ENCODE data around the gene MOB3A.
"Not testable (repeated sequence)": the region's sequence is repeated elsewhere in the genome, so short reads cannot be mapped to it uniquely, and the experiment has no call there.

The MOB3A gene

DNA sequence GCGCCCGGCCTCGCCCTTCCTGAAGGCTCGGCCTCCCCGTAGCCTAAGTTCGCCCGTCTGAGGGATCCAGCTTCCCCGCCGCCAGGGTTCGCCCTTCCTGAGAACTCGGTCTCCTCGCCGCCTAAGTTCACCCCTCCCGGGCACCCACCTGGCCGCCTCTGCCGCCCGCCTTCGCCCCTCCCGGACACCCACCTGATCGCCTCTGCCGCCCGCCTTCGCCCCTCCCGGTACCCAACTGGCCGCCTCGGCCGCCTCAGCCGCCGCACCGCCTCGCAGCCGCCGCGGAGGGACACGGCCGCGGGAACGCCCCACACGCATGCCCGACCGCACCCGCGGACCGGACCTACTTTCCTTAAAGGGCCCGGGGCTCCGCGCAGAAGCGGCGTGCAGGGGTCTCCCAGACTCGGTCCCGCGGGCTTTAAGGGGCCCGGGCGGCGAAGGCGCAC, at the start of gene MOB3A:
Gene MOB3A, minus strand, starts transcription at position 293 of the 446 bp plus-strand sequence. CDS start 17,766 bp downstream, outside the sequence.
- peak; percentile 82 to 89 for DNase-seq

DNA sequence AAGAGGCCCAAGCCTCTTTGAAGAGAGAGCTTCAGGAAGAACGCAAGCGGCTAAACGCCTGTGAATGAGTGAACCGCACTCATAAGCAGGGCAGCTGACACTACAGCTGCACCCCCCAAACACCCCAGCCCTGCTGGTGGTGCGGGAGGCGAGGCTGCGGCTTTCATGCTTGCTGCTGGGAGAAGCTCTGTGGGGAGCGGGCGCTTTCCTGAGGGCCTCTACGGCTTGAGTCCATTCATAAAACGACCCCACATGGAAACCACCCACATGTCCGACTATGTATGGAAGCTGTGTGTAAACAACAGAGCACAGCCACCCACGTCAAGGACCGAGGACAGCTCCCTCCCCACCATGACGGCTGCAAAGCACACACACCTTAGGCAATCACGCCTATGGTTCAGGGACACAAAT, 49.7 kb upstream of the MOB3A start:
- no peak for DNase-seq

DNA sequence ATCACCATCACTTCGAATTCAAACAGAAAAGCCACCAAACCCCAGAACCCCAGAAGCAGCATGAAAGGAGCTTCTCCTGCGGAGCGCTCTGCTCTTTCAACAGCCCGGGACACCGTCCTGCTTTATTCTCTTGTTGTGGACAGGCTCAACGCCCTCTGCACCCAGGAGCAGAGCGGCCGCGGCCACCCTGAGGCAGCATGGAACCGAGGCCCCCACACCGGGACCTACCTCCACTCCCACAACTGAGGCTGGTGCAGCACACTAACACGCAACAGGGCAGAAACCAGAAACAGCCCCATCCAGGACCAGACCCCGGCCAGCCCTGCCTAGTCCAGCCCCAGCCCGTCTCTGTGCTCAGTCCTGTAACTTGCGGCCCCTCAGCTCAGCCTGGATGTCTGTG, 48.1 kb upstream of the MOB3A start:
- no peak for DNase-seq

DNA sequence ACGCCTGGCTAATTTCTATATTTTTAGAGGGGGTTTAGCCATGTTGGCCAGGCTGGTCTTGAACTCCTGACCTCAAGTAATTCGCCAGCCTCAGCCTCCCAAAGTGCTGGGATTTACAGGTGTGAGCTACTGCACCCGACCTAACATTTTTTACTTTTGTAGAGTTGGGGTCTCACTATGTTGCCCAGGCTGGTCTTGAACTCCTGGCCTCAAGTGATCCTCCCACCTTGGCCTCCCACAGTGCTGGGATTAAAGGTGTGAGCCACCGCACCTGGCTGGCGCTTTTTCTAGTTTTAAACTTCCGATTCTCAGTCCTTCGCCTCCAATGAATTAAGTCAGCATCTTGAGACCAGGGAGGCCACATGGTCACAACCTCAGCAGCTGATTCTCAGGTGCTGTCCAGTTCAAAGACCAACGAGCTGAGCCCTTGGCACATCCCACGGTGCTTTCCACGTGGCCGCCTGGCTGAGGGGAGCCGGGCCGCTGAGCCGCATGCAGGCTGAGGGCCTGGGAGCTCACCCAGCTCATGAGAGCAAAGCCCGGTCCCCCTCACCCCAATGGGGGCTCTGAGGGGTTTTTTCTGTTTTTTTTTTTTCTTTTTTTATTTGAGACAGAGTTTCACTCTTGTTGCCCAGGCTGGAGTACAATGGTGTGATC, 46.2 kb upstream of the MOB3A start:
- DNase-seq: no peak

DNA sequence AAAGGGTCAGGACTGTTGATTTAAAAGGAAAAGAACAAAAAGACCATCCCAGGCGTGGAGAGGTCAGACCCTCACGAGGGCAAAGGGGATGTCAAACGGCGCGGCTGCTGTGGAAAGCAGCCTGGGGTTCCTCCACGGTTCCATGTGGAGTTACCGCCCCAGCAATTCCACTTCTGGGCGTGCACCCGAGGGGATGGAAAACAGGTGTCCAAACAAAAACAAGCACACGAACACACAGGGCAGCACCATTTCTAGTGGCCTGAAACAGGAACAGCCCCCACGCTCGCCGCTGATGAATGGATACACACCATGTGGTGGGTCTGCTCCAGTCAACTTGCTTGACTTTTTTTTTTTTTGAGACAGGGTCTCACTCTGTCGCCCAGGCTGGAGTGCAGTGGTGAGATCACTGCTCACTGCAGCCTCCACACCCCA, 44.0 kb upstream of the MOB3A start:
- DNase-seq: no peak

DNA sequence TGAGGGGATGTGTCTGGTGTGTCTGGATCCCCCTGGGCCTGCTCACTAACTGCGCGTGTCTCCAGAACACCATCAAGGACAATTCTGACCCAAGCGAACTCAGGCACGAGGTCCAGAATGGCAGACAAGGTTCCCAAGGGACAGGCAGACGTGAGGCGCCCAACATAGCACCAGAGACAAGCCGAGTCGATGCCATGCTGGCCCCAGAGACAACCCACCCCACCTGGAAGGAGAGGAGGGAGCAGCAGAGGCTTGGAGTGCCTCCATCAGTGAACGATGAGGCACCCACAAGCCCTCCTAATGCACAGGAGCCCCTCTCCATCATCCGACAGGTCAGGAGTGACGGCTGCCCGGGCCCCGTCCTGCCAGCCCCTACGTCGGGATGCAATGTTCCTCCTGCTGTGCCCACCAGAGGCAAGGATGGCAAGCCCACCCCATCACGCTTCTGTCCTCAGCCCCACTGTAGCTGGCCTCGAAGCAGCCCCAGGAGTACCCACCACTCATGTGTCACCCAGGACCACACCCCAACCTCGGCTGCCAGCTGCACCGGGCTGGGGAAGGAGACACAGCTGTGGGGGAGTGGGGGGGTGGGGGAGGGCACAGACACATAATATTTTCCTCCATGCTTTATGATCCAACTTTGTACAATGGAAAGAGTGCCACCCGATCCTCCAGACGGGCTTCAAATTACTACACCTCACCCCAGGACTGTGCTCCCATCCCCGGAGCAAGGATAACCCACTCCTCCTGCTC, 43.4 kb upstream of the MOB3A start:
- DNase-seq: no peak

DNA sequence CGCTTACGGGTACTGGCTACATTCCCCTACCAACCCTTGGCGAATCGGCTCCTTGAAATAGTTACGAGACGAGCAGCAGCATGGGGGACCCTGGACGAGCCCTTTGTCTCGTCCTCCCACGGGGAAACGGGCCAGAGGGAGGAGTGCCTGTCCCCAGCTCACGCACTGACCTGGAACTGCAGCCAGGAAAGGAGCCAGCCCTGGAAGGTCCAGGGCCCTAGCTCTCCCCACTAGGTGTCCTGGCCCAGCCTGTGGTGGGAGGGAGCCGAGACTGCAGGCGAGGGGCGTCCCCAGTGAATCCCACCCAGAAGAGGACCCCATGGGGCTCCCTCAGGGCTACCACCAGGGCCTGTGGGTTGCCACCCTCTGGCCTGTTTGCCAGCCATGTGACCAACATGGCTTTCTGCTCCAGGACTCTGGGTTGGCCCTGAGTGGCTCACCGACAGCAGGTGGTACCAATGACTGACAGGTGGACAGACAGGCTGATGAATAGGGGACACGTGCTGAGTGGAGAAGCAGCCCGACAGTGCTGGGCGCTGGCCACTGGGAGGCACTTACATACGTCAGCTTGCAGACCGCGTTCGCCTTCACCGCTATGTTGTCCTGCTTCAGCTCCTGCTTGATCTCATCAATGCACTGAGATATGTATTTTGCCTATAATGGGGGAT, 42.1 kb upstream of the MOB3A start:
- DNase-seq: no peak

DNA sequence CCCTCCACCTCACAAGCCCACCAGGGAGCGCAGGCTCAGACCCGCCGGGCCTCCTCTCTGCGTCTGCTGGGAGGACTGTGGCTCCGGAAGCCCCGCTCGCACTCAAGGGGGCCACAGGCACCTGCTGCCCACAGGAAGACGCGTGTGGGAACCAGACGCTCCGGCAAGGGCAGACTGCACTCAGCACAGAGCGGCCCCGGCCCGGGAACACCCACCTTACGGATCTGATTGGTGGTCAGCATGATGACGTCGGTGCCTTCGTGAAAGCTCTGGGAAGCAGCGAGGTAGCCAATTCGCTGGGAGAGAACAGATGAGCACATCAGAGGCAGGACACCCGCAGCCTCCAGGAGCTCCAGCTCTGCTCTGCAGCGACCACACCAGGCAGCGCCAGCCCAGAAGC, 40.7 kb upstream of the MOB3A start:
- no peak for DNase-seq

DNA sequence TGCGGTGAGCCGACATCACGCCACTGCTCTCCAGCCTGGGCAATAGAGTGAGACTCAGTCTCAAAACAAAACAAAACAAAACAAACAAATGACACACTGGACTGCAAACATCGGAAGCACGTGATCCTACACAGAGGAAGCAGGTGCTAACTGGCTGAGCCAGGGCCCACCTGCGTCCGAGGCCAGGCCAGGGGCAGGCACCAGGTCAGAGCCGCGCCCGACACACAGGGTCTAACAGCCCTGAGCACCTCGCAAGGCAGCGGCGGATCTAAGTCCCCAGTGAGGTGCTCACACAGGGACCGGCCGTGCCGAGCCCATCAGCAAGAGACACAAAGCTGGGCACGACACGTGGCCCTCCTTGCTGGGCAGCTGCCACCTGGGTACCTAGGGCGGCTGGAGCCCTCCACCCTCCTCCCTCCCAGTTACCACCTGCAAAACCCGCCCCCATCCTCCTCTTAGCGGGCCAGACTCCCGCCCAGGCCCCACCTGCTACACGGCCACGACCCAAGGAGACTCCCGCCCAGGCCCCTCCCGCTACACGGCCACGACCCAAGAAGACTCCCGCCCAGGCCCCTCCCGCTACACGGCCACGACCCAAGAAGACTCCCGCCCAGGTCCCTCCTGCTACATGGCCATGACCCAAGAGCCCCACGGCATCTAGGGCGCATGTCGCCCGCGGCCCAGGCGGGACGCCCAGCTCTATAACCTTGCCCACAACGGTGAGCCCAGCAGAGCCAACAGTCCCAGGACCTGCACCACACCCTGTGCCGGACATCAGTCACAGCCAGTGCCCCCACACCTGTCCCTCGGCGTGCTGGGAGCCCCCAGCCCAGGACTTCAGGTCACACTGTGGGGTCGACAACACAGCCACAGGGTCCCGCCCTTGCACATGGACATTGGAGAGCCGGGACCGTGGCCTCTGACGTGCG, 39.6 kb upstream of the MOB3A start:
- no peak for DNase-seq

DNA sequence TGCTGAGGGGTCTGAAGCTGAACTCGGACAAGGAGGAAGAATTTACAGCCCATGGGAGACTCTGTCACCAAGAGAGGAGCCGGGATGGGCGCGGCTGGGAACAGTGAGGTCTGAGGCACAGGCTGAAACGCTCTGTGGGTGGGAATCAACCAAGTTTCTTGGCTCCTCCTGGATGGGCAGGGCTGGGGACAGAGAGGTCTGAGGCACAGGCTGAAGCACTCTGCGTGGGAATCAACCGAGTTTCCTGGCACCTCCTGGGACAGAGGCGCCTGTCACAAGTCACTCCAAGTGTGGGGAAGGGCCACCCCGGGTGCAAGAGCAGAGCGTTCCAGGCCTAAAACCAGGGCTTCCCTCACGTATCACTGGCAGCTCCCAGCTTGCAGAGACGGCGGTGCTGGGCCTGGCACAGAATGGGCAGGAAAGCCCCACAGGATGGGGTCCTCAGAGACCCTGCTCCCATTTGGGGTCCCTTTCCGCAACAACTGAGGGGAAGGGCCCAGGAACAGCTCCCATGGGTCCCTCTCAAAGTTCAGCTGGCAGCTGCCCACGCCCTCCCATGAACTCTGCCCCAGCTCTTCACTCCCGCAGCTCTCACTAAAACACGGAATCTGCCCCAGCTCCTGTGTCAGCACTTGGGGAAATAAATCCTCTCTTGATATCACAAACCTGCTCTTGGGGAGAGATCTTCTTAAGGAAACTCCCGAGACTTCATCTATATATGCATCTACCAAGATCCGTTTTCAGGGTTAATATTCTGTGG, 36.8 kb upstream of the MOB3A start:
- DNase-seq: no peak

DNA sequence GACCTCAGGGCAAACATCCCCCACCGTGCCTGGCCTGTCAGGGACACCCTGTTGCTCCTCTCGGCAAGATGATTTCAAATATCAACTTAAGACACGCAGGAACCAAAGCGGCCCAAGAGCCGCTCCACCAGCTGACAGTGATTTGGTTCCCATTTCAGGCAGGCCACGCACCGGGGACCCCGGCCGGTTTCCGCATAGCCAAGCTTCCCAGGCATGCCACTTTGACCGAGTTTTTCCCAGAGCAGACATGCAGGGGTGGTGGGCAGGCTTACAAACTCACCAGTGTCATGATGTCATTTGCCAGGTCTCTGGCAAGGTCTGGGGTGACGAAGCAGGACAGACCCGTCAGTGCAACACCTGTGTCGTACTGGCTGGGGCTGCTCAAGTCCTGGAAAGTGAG, 36.1 kb upstream of the MOB3A start:
- DNase-seq: no peak

DNA sequence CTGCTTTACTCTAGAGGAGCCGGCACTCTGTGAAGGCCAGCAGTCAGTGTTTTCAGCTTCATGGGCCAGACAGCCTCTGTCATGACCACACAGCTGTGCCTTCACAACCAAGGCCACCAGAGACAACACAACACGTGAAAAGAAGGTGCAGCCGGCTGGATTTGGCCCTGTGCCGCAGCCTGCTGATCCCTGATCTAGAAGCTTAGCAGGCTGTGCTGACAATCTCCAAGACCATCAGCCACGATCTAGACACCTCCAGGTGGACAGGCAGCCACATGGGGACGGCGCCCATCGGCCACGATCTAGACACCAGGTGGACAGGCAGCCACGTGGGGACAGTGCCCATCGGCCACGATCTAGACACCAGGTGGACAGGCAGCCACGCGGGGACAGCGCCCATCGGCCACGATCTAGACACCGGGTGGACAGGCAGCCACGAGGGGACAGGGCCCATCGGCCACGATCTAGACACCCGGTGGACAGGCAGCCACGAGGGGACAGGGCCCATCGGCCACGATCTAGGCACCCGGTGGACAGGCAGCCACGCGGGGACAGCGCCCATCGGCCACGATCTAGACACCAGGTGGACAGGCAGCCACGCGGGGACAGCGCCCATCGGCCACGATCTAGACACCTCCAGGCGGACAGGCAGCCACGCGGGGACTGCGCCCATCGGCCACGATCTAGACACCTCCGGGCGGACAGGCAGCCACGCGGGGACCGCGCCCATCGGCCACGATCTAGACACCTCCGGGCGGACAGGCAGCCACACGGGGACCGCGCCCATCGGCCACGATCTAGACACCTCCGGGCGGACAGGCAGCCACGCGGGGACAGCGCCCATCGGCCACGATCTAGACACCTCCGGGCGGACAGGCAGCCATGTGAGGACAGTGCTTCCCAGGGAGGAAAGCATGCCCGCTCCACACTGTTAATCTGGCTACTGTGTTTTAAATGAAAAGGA, 35.2 kb upstream of the MOB3A start:
- not testable (repeated sequence) for DNase-seq

DNA sequence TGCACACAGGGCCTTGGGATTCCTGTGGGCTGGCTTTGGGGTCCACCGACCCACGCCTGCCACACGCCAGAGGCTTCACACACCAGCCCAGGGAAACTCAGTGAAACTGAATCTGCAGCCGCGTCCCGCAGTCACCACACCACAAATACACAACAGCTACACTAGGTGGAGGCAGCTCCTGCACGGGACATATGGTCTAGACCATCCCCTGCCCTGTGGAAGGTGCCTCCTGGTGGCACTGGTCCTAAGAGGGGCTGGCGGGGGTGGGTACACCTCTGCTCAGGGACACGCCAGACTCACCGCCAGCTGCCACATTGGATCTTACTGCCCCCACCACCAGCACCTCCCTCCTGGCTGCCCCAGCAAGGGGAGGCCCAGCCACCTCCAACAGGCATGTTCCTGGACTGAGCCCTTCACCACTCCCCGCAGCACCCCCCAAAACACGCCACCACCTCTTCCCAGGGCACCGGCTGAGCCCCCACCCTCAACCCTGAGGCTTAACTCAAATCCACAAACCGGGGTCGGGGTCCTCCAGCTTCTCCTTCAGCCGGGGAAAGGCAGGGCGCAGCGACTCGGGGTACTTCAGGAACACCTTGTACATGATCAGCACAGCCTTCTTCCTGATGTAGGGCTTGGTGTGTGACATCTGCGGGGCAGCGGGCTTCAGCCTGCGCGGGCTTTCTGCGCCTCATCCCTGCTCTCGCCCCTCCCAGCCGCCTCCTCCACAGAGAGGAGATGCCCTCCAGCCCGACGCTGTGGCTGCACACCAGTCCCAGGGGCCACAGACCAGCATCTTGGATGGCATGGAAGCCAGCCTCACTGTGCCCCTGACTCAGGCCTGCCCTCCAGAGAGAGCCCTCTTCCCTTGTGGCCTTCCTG, 34.0 kb upstream of the MOB3A start:
- DNase-seq: no peak

DNA sequence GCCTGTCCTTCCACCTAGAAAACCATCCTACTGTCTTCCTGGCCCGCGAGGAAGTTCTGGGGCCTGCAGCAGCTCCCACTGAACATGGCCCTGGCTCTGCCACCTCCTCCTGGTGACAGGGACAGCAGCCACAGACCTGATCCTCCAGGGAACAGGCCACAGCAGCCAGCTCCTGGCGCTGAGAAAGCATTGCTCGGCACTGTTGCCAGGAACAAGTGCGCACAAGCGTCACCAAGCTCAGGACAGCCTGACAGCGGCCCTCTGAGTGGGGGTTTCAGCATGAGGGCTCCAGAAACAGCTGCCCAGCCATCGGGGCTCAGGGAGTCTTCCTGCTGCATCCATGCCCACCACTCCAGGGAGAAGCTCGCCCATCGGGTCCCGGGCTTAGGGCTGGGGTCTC, 33.4 kb upstream of the MOB3A start:
- DNase-seq: no peak

DNA sequence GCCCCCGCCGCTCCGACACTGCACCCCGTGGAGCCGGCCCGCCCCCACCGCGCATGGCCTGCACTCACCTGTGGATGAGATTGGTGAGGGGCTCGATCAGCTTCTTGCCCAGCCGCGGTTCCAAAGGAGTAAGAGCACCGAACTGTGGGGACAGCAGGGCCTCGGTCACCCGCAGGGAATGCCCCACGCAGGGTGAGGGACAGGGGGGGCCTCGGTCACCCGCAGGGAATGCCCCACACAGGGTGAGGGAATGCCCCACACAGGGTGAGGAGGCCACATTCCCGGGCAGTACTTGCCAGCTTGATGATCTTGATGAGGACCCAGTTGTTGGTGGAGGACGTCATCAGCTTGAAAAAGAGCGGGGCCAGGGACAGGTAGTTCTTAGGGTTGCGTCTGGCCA, 32.9 kb upstream of the MOB3A start:
- no peak for DNase-seq

DNA sequence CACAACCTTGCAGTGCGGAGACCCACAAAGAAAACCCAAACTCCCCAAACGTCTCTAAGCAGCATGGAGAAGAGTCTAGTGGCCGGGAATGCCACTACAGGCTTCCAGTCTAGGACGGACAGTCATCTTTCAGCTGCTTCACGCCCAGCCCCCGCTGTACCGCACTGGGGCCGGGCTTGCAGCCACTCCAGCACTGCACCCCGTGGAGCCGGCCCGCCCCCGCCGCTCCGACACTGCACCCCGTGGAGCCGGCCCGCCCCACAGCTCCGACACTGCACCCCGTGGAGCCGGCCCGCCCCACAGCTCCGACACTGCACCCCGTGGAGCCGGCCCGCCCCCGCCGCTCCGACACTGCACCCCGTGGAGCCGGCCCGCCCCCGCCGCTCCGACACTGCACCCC, 32.1 kb upstream of the MOB3A start:
- not testable (repeated sequence) for DNase-seq

DNA sequence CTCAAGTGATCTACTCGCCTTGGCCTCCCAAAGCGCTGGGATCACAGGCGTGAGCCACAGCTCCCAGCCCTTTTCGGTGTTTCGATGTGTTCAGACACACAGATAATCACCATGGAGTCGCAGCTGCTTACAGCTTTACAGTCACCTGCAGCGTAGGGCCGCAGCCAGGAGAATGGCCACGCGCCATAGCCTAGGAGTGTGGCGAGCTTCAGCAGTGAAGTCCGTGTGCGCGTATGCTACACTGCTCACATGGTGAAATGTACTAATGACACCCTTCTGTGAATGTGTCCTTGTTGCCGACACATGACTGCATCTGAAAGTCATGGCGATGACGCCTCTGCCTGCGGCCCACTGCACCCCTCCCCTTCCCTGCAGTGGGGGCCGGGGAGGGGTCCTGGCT, 31.6 kb upstream of the MOB3A start:
- DNase-seq: no peak

DNA sequence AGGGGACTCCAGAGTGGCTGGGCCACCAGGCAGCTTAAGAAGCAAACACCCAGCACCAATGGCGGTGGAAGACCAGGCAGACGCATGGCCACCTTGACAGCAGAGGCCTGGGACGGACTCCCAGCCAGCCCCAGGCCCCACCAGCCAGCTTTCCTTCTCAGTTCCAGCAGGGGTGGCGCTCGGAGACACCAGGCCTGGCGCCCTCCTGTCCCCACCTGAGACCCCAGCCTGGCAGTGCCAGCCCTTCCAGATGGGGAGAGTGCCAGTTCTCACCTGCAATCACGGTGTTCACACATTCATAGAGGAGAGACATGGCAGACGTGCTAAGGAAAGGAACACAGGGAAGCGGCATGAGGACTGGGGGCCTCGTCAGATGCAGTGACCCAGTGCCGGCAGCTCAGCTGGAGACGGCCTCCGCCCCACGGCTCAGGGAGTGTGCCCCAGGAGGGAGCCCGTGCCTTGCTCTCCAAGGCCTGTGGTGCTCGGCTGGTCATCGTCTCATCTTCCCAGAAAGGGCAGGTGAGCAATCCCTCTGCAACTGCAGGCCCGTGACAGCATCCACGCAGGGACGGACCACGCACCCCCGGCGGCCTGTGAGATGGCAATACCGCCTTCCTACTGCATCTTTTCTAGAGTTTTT, 30.9 kb upstream of the MOB3A start:
- no peak for DNase-seq

DNA sequence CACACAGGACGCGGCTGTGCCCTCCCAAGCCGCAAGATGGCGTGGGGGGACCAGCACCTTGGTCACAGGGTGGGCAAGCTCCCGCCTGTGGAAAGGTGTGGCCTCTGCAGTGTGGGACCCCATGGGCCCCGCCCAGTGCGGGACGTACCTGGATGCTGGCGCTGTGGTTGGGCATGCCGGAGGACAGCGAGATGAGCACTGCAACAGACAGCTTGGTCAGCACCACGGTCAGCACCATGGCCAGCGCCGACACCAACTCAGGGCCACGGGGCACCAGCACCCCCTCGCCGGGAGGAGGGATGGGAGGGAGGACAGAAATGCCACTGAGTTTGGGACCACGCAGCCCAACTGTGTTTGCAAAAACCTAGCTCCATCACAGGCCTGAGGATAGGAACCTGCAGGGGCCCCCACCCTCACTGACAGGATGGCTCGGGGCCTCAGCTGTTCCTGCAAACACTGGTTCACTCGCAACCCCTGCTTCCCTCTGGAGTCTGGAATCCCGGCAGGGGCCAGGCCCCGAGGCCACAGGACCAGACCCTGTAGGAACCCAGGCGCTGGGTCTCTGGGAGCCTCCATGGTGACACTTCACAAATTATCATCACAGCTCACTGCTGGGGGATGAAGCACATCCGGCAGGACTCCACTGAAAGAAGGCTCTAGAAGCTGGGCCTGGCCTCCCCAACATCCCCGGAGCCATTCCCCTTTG, 27.7 kb upstream of the MOB3A start:
- no peak for DNase-seq

Measured in activated CD4-positive, alpha-beta T cell treated with anti-CD3 and anti-CD28 coated beads for 4 hours (primary cell).